GM12892 (cell line): ENCODE results near the gene RGS18.

Experiments used
- POLR2A ChIP-seq: IDR thresholded peaks from 2 replicates; pipeline ENCODE4 v1.6.1; 2011; ENCODE audit warnings: low read depth, low read length, control low read depth
- POLR2AphosphoS5 ChIP-seq: IDR thresholded peaks from 2 replicates; pipeline ENCODE4 v1.6.1; 2011; ENCODE audit warnings: low read depth, low read length, control low read depth
- TAF1 ChIP-seq: IDR thresholded peaks from 2 replicates; pipeline ENCODE4 v1.6.1; 2011; ENCODE audit warnings: low read depth, mild to moderate bottlenecking, control low read depth, low read length, borderline replicate concordance

- TF ChIP-seq POLR2AphosphoS5 = no peak
- TF ChIP-seq POLR2A = no peak
- TF ChIP-seq TAF1 = no peak
Observed at GRCh38 chr1:192167911-192168700, 9.8 kb downstream of the RGS18 start.
